Central memory CD8-positive, alpha-beta T cell (primary cell): Measurements from ENCODE around the gene CNTF.

Experiments
- ATAC-seq: fragments of 150-1000 bp; cut with Tn5 transposase; replicated peaks from 2 replicates; pipeline ENCODE4 v1.10.0; 2022; ENCODE audit warnings: mild to moderate bottlenecking, moderate FRiP score, moderate number of reproducible peaks; ENCODE audit not compliant: poor library complexity, severe bottlenecking; ENCODE audit errors: extremely low read depth
- DNase-seq, 2 donors: peaks; one replicate each; pipeline ENCODE4 v3.0.0; 2021; ENCODE audit warnings: low spot score in 2 of 2
- H3K27ac Mint-ChIP-seq: one replicate; pipeline ENCODE4 v1.8.0; 2022; ENCODE audit warnings: low read depth, mild to moderate bottlenecking, moderate library complexity, mixed read lengths
- H3K27me3 Mint-ChIP-seq: one replicate; pipeline ENCODE4 v1.8.0; 2022; ENCODE audit warnings: mixed read lengths
- H3K36me3 Mint-ChIP-seq: one replicate; pipeline ENCODE4 v1.8.0; 2022; ENCODE audit warnings: mild to moderate bottlenecking, moderate library complexity, mixed read lengths; ENCODE audit not compliant: insufficient read depth
- H3K4me1 Mint-ChIP-seq: one replicate; pipeline ENCODE4 v1.8.0; 2022; ENCODE audit warnings: mixed read lengths
- H3K4me3 Mint-ChIP-seq: one replicate; pipeline ENCODE4 v1.8.0; 2022; ENCODE audit warnings: mild to moderate bottlenecking, moderate library complexity, mixed read lengths
- H3K9me3 Mint-ChIP-seq: one replicate; pipeline ENCODE4 v1.8.0; 2022; ENCODE audit warnings: mixed read lengths

CNTF gene

GRCh38 chr11:58639669-58640068, 17.2 kb downstream of the CNTF start:
- Mint-ChIP-seq H3K27ac (peak overlapping the region; percentile 58), H3K4me1 (peaks cover 22% of the 10 kb centered on the region), H3K27me3 (no peaks in the 10 kb centered on the region), H3K4me3 (no peak overlapping the region), H3K36me3 (peaks cover 4% of the 10 kb centered on the region), H3K9me3 (no peaks in the 10 kb centered on the region)
- no peak for DNase-seq
- ATAC-seq: no peak

DNA sequence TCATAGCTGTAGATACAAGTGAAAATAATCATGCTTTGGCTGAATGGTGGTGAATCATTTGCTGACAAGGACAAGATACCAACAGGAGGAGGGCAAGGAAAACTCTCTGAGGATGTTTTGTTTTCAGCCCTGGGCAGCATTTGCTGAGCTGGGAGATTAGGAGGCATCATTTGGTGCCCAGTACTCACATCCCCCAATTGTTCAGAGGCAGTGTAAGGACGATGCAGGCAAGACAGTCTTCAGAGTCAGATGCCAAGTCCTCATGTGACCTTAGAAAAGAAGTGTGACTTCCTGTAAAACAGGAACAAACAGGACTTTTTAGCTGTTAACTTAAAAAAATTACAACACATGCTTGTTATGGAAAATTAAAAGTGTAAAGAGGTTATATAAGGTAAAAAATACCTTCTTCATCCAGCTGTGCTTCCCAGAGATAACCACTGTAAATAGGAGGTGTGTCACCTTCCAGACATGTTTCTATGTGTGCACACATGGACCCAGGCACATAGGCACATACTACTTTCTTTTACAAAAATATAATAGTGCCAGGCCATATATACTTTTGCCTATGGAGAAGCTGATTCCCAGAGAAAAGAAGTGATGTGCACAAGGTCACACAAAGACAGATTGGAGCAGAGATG, 18.0 kb downstream of the CNTF start:
- H3K36me3 Mint-ChIP-seq: peaks cover 4% of the 10 kb centered on the region
- H3K27ac Mint-ChIP-seq: peak overlapping the region; percentile 58
- no peaks in the 10 kb centered on the region for H3K27me3 Mint-ChIP-seq
- H3K4me3 Mint-ChIP-seq: no peak overlapping the region
- DNase-seq (no peak), ATAC-seq (peak; percentile 75)
- H3K4me1 Mint-ChIP-seq: peaks cover 22% of the 10 kb centered on the region
- no peaks in the 10 kb centered on the region for H3K9me3 Mint-ChIP-seq

DNA sequence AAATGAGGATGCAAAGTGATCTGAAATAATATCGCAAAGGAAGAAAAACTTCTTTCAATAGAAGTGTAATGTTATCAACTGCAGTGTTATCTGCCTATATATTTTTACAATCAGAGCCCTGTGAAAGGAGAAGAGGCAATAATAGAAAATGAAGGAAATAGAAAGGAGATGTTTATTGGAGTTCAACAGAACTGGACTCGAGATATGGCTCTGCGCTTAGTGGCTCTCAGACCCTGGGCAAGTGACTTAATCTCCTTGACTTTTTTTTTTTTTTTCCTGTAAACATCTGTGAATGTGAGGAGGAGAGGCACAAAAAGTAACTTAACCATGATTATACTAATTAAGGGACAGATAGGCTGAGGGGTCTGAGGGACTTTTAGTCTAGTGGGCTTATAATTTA, 18.9 kb downstream of the CNTF start:
- no peaks in the 10 kb centered on the region for H3K9me3 Mint-ChIP-seq
- DNase-seq: no peak
- peak overlapping the region; percentile 58 for H3K27ac Mint-ChIP-seq
- no peak for ATAC-seq
- H3K36me3 Mint-ChIP-seq: peaks cover 4% of the 10 kb centered on the region
- H3K4me3 Mint-ChIP-seq: no peak overlapping the region
- H3K27me3 Mint-ChIP-seq: no peaks in the 10 kb centered on the region
- peaks cover 22% of the 10 kb centered on the region for H3K4me1 Mint-ChIP-seq

GRCh38 chr11:58641803-58642581, 19.5 kb downstream of the CNTF start:
- Mint-ChIP-seq H3K4me1 (peaks cover 22% of the 10 kb centered on the region), H3K9me3 (no peaks in the 10 kb centered on the region), H3K36me3 (peaks cover 4% of the 10 kb centered on the region), H3K27me3 (no peaks in the 10 kb centered on the region), H3K27ac (no peak overlapping the region), H3K4me3 (no peak overlapping the region)
- DNase-seq (no peak), ATAC-seq (no peak)

GRCh38 chr11:58645854-58646253, 23.4 kb downstream of the CNTF start:
- Mint-ChIP-seq H3K27ac (no peak overlapping the region), H3K27me3 (no peaks in the 10 kb centered on the region), H3K9me3 (no peaks in the 10 kb centered on the region), H3K36me3 (peaks cover 3% of the 10 kb centered on the region), H3K4me1 (peaks cover 11% of the 10 kb centered on the region), H3K4me3 (no peak overlapping the region)
- DNase-seq (no peak), ATAC-seq (no peak)

DNA sequence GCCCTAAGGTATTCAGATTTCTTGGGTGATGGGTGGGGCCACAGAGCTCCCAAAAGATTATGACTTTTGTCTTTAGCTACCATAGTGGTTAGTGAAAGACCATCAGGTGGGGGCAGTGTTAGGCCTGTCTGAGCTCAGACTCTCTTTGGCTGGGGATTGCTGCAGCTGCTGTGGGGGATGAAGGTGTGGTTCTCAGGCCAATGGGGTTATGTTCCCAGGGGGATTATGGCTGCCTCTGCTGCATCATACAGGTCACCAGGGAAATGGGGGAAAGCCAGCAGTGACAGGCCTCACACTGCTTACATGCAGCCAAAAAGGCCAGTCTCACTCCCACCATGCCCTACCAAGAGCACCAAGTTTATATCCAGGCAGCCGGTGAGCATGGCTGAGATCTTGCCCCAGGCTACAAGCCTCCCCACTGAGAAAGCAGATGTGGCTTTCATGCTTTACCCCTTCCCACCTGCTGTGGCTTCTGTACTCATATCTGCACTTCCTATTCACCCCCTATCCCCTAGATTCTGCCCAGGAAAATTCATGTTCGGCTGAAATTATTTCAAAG, 24.8 kb downstream of the CNTF start:
- H3K27ac Mint-ChIP-seq: no peak overlapping the region
- no peaks in the 10 kb centered on the region for H3K27me3 Mint-ChIP-seq
- H3K4me1 Mint-ChIP-seq: no peaks in the 10 kb centered on the region
- peaks cover 3% of the 10 kb centered on the region for H3K36me3 Mint-ChIP-seq
- H3K4me3 Mint-ChIP-seq: no peak overlapping the region
- H3K9me3 Mint-ChIP-seq: no peaks in the 10 kb centered on the region
- no peak for ATAC-seq
- DNase-seq: no peak

DNA sequence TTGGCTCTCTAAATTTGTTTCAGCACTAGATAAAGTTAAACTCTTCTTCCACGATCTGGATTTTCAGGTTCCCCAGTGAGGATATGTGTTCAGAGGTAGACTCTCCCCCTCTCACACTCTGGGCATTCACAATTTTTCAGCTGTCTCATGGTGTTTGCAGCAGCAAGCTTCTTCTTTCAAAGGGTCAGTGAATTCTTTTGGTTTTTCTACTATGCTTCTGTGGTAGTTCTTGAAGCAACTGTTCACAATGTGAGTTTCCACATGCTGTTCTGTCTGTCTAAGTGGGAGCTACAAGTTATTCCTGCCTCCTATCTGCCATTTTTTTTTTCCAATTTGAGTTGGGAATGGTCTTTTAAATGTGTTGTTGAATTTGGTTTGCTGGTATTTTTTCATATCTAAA, 25.4 kb downstream of the CNTF start:
- ATAC-seq (no peak), DNase-seq (no peak)
- no peaks in the 10 kb centered on the region for H3K27me3 Mint-ChIP-seq
- H3K4me1 Mint-ChIP-seq: no peaks in the 10 kb centered on the region
- H3K9me3 Mint-ChIP-seq: no peaks in the 10 kb centered on the region
- no peak overlapping the region for H3K27ac Mint-ChIP-seq
- peaks cover 3% of the 10 kb centered on the region for H3K36me3 Mint-ChIP-seq
- H3K4me3 Mint-ChIP-seq: no peak overlapping the region

DNA sequence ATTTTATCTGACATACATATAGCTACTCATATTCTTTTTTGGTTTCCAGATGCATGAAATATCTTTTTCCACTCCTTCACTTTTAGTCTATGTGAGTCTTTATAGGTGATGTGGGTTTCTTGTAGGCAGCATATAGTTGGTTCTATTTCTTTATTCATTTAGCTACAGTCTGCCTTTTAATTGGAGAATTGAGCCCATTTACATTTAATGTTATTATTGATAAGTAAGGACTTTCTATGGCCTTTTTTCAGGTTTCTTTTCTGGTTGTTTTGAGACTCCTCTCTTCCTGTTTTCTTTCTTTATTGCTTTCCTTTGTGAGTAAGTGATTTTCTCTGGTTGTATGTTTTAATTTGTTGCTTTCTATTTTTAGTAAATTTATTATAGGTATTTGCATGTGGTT, 27.2 kb downstream of the CNTF start:
- Mint-ChIP-seq H3K27me3 (no peaks in the 10 kb centered on the region), H3K4me3 (no peak overlapping the region), H3K27ac (no peak overlapping the region), H3K4me1 (peaks cover 5% of the 10 kb centered on the region), H3K36me3 (peaks cover 2% of the 10 kb centered on the region), H3K9me3 (no peaks in the 10 kb centered on the region)
- ATAC-seq (no peak), DNase-seq (no peak)

DNA sequence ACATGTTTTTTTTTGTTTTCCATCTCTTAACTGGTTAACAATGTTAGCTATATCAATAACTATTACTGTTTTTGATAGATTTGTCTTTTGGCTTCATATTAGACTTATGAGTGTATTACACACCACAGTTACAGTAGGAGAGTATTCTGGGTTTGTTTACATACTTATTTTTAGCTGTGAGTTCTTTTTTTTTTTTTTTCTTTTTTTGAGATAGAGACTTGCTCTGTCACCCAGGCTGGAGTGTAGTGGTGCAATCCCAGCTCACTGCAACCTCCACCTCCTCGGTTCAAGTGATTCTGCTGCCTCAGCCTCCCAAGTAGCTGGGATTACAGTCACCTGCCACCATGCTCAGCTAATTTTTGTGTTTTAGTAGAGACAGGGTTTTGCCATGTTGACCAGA, 28.0 kb downstream of the CNTF start:
- Mint-ChIP-seq H3K4me1 (peaks cover 5% of the 10 kb centered on the region), H3K36me3 (peaks cover 2% of the 10 kb centered on the region), H3K27me3 (no peaks in the 10 kb centered on the region), H3K27ac (no peak overlapping the region), H3K9me3 (no peaks in the 10 kb centered on the region), H3K4me3 (no peak overlapping the region)
- no peak for ATAC-seq
- no peak for DNase-seq

GRCh38 chr11:58652726-58653280, 30.3 kb downstream of the CNTF start:
- Mint-ChIP-seq H3K27ac (no peak overlapping the region), H3K36me3 (peaks cover 2% of the 10 kb centered on the region), H3K27me3 (no peaks in the 10 kb centered on the region), H3K9me3 (no peaks in the 10 kb centered on the region), H3K4me1 (peaks cover 5% of the 10 kb centered on the region), H3K4me3 (no peak overlapping the region)
- DNase-seq (no peak), ATAC-seq (no peak)

DNA sequence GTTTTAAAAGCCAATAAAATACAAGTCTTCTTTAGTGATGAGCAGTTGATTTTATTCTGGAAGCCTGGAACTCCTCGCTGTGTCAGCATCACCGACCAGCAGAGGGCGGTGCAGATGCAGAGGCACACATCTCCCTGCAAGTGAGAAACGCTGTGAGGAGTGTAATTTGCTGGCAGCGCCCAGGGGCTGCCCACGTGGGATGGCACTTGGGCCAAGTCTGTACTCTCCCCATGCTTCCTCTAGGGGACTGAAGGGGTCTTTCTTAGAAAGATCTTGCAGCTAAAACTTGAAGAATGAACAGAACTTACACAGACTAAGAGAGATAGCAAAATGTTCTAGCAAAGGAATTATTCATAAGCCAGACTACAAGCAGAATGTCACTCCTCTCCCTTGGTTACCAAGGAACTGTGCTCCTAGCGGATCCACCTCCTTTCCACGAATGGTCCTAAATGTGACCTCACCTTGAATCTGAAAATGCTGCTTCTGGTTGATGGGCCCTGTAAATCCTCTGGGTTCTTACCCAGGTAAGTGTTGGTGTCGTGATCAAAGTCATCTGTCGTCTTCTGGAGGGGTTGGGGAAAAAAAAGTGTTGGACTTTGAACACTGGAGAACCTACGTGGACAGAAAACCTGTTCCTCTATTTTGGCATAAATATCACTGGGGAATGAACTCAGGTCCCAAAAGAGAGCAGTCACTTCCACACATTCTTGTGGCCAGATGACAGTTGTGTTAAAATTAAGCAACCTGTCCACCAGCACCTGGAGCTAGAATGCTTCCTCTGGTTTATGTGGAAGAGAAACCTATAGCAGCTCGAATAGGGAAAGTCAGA, 31.8 kb downstream of the CNTF start:
- Mint-ChIP-seq H3K27ac (no peak overlapping the region), H3K36me3 (no peaks in the 10 kb centered on the region), H3K27me3 (no peaks in the 10 kb centered on the region), H3K4me1 (peaks cover 5% of the 10 kb centered on the region), H3K9me3 (no peaks in the 10 kb centered on the region), H3K4me3 (no peak overlapping the region)
- ATAC-seq (peak; percentile 94), DNase-seq (peak; percentile 53 to 57)

DNA sequence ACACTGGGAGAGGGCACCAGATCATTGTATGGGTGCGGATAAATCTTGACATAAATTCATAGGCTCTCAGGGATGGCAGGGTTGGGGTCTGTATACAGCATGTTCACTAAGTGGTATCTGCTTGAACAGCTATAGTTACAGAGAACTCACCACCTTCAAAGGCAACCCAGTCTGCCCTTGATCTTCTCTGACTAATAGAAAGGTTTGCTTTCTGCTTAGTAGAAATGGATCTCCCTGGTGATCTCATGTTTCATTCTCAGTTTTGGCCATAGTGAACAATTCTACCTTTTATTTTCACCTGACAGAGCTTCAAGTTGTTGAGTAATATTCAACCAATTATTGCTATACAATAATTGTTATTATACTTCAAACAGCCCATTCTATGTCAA, 32.4 kb downstream of the CNTF start:
- peaks cover 5% of the 10 kb centered on the region for H3K4me1 Mint-ChIP-seq
- no peak overlapping the region for H3K4me3 Mint-ChIP-seq
- ATAC-seq (no peak), DNase-seq (no peak)
- H3K27ac Mint-ChIP-seq: no peak overlapping the region
- no peaks in the 10 kb centered on the region for H3K9me3 Mint-ChIP-seq
- H3K27me3 Mint-ChIP-seq: no peaks in the 10 kb centered on the region
- no peaks in the 10 kb centered on the region for H3K36me3 Mint-ChIP-seq
